NCI-H446 treated with DMSO at 0.1 percent for 48 hours (cell line): Measurements from ENCODE around the gene ARL5C.
"Not testable (repeated sequence)": the region's sequence is repeated elsewhere in the genome, so short reads cannot be mapped to it uniquely, and the experiment has no call there.

Experiments
- DNase-seq: peaks from one replicate; lab custom pipeline; 2025; lab: John Stamatoyannopoulos, UW

Gene ARL5C

DNA sequence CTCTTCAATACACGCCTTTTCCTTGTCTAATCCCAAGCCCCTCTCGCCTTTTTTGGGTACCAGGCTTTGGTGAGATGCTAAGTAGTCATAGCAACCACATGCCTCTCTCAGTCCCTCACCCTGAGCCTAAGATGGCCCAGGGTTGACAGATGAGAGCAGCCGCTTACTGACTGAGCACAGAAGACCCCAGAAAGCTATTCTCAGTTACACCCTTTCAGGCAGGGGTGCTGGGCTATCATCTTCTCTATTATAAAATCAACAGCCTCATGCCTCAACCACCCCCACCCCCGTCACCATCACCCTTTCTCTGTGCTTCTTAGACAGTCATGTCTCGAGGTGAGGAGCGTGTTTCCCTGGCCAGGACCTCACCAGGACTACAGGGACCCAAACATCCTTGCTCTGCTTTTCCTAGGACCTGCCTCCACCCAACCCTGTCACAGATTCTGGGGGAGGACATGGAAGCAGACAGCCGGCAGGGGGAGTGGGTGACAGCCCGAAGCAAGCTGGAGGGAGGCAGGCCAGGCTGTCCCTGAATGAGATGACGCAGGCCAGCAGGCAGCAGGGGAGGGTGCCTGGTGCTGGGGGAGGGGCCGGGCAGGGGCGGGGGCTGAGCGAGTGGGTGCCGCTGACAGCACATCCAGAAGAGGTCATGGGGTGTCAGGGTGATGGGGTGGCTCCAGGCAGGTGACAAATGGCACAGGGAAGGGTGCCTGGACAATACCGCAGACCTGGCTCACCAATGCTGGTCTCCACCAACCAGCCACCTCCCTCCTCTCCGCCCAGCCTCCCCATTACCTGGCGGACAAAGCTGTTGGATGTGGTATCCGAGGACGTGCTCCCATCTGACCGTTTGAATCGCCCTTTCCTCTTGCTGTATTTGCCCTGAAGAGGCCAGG is 28.4 kb upstream of the ARL5C start:
- DNase-seq = no peak

- DNase-seq = no peak
Measured at GRCh38 chr17:39193346-39193745, 27.4 kb upstream of the ARL5C start.

- no peak for DNase-seq
Measured at GRCh38 chr17:39192901-39193300, 26.9 kb upstream of the ARL5C start.

GRCh38 chr17:39191750-39192510 is 26.0 kb upstream of the ARL5C start:
- no peak for DNase-seq

DNA sequence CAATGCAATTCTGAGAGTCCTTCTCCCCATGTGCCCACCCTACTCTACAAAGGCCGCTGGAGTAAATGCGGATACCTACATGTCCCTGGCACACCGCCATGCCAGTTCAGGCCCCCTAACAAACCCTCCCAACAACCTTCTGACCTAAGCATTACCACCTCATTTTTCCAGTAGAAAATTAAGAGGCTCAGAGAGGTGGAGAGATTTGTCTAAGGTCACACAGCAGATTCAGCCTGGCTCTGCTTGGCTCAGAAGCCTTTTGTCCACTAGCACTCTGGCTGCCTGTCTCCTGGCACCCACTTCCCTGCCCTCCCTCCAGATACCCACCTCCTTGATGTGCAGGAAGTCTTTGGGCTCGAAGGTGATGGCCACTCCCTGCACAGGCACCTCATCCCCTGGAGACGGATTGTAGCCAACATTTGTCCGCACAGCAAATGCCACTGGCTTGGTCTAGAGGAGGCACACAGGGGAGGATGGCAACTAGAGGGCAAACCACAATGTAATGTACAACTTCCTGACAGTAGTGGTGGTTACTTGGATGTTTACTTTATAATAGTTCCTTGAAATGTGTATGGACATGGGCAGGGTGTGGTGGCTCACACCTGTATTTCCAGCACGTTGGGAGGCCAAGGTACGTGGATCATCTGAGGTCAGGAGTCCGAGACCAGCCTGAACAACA is 21.3 kb upstream of the ARL5C start:
- no peak for DNase-seq

GRCh38 chr17:39186481-39187002 is 20.6 kb upstream of the ARL5C start:
- DNase-seq = no peak

GRCh38 chr17:39183720-39184119 is 17.8 kb upstream of the ARL5C start:
- DNase-seq = no peak

DNA sequence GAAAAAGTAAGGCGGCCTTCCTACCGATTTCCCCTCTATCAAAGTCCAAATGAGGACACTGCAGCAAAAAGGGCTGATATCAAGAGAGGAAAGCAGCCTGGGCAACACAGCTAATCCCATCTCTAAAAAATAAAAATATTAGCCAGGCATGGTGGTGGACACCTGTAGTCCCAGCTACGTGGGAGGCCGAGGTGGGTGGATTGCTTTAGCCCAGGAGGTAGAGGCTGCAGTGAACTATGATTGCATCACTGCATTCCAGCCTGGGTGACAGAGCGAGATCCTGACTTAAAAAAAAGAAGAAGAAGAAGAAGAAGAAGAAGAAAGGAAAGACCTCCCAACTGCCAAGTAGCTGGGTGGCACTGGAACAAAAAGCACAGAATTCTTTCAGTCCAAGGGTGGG is 17.1 kb upstream of the ARL5C start:
- no peak for DNase-seq

DNA sequence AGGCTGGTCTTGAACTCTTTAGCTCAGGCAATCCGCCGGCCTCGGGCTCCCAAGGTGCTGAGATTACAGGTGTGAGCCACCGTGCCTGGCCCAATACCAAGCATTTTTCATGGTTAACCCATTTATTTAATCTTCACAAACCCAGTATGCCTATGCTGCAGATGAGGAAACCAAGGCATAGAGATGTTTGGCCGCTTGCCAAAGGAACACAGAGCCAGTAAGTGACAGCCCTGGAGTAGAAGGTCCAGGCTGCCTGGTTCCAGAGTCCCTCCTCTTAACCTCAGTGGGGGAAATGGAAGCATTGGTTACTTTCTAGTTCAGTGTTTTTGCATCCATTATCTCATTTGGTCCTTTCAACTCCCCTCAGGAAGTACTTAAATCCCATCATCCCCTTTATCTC is 15.3 kb upstream of the ARL5C start:
- DNase-seq = no peak

DNA sequence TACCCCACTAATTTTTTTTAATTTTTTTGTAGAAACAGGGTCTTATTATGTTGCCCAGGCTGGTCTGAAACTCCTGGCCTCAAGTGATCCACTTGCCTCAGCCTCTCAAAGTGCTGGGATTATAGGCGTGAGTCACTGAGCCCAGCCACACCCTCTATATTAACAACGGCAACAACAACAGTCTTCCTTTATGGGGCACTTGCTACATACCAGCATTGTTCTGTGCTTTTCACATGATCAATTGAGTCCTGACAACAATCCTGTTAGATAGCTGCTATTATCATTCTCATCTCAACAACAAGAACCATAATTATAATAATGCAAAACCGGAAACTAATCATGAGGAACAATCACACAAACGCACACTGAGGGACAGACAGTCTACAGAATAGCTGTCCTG is 12.6 kb upstream of the ARL5C start:
- no peak for DNase-seq

DNA sequence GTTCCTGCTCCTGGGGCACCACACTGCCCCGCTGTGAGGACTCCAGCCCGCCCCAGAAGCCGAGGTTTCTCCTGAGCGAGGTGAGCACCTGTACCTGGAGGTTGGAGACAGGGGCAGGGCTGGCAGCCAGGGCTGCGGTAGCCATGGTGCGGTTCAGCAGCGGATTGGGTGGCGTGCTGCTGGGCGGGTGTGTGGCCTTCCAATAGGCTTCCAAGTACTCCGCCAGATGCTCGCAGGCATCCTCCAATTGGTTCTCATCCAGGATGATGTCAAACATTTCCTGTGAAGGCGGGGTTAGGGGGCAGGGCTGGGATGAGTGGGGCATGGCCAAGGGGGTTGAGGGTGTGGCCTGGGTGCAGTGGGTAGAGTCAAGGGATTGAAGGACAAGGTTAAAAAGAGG is 11.3 kb upstream of the ARL5C start:
- no peak for DNase-seq

DNA sequence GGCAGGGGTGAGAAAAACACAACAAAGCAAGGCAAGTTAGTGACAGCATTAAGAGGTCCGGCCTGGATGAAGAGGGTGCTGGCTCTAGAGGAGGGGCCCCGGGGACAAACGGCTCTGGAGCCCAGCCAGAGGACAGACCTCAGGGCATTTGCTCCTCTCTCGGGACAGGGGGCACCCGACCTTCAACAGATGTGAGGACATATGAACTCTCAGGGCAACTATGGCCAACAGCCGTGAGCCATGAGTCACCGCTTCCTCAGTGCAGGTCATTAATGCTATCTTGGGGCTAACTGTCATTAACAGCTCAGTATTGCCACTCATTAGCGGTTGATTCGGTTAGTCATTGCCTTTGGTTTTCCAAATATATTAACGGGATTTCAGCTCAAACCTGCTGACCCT is 9.7 kb upstream of the ARL5C start:
- DNase-seq = no peak

DNA sequence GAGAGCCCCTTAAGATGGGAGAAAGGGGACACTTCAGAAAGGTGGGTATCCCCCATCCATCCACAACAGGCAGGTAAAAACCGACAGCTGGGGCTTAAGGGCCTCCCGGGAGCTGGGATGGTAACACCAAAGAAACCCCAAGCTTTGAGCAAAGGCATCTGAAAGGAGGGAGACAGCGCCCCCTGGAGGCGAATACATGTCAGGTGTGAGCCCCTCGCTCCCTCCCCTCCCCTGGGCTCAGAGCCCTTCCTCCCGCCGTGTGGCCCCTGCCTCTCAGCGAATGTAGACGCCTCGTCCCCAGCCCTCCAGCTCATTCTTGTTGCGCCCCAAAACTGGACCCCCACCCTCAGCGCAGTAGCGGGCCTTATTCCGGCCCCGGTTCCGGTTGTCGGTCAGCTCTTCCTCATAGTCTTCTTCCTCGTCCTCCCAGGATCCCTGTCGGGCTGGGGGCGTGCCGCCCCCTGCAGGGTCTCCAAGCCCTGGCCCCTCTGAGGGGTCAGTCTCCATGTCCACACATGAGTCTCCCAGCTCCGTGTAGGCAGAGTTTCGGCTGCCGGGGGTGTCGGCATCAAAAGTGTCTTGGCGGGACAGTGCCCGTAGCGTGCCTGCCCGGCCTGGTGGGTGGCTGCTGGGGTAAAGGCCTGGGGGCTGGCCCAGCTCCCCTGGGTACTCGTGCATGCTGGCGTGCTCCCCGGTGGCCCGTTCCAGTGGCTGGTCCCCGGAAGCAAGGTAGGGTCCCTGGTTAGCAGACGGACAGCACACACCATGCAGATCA is 9.1 kb upstream of the ARL5C start:
- DNase-seq = no peak

GRCh38 chr17:39173526-39174274 is 7.7 kb upstream of the ARL5C start:
- no peak for DNase-seq

GRCh38 chr17:39173080-39173479 is 7.1 kb upstream of the ARL5C start:
- DNase-seq = no peak

- no peak for DNase-seq
Measured at GRCh38 chr17:39171933-39172332, 6.0 kb upstream of the ARL5C start.

DNA sequence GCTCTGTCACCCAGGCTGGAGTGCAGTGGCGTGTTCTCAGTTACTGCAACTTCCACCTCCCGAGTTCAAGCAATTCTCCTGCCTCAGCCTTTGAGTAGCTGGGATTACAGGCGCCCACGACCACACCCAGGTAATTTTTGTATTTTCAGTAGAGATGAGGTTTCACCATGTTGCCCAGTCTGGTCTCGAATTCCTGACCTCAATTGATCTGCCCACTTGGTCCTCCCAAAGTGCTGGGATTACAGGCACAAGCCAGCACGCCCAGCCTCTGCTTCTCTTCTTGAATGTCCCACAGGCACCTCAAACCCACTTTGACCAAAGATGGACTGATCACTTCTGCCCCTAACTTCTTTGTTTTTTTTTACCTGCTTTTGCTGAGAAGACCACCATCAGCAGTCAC is 4.6 kb upstream of the ARL5C start:
- no peak for DNase-seq

DNA sequence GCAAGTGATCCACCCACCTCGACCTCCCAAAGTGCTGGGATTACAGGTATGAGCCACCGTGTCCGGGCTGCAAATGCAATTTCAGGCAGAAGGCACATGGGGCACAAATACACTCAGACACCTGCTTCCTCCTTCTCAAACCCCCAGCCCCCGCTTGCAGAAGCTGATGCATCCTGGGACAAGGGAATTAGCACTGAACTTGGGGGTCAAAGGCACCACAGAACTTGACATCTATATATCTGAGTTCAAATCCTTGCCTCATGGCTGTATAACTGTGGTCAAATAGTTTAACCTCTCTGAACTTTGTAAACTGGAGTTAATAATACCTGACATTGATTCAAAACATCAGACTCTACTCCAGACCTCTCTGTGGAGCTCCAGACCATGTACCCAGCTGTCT is 4.1 kb upstream of the ARL5C start:
- no peak for DNase-seq

GRCh38 chr17:39169518-39169917 is 3.6 kb upstream of the ARL5C start:
- no peak for DNase-seq

DNA sequence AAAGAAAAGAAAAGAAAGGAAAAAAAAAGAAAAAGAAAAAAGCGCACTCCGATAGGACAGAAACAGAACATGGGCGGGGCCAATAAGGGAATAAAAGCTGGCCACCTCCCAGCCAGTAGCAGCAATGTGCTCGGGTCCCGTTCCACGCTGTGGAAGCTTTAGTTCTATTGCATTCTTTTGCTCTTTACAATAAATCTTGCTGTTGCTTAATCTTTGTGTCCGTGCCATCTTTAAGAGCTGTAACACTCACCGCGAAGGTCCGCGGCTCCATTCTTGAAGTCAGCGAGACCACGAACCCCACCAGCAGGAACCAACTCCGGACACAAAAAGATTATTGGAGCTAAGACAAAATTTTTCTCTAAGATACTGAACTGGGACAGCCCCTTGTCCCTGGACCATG is 3.1 kb upstream of the ARL5C start:
- DNase-seq = no peak

GRCh38 chr17:39168503-39168902 is 2.5 kb upstream of the ARL5C start:
- DNase-seq = not testable (repeated sequence)
